Nucleus accumbens (tissue), 56 donors: Measurements from ENCODE around the gene CALML5.

Source experiments
- DNase-seq, 56 donors: peaks; one replicate each; lab custom pipeline; 2025; lab: John Stamatoyannopoulos, UW

CALML5 gene

DNA sequence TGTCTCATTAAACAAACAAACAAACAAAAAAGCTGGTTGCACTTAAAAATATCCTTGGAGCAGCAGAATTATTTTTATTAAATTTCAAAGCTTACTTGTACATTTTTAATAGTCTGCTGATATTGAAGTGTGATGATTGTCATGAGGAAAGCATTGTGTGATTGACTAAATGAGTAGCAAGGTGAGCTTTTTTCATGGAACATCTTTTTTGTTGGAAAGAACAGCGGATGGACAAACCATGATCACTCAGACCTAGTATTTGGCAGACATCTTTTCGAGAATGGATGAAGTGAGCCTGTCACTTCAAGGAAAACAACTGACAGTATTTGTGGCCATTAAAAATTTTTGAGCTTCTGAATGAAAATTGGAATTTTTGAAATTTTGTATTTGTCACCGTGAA is 19.7 kb upstream of the CALML5 start:
- no peak for DNase-seq

DNA sequence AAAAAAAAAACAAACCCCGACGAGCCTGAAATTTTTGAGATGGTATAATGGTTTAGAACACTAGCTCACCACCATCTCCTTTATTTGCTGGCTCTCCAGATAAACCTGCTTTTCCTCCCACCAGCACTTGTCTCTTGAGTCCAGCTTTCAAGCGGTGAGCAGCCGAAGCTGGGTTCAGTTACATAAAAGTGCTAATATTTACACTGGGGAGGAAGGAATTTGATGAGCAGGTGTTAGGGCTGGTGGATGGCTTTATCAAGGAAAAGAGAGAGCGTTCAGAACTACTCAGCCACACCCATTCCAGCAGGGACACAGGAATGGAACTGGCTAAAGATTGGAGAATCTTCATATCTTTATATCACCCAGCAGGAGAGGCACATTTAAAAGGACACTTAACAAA is 18.8 kb upstream of the CALML5 start:
- DNase-seq = no peak

DNA sequence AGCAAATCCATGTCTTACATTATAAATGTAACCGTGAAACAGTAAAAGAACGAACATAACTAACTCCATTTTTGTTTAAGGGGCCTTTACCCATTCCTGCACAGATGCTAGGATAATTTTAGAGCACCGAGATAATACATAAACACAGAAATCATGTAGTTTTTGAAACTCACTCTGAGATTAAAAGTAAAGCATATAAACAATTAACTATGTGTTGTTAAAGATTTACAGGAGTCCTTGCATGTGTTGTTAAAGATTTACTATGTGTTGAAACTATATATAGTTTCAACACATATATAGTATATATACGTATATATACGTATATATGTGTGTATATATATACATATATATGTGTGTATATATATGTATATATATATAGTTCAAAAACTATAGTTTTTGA is 18.2 kb upstream of the CALML5 start:
- DNase-seq = no peak

GRCh38 chr10:5515948-5516761 is 16.8 kb upstream of the CALML5 start:
- DNase-seq = no peak

DNA sequence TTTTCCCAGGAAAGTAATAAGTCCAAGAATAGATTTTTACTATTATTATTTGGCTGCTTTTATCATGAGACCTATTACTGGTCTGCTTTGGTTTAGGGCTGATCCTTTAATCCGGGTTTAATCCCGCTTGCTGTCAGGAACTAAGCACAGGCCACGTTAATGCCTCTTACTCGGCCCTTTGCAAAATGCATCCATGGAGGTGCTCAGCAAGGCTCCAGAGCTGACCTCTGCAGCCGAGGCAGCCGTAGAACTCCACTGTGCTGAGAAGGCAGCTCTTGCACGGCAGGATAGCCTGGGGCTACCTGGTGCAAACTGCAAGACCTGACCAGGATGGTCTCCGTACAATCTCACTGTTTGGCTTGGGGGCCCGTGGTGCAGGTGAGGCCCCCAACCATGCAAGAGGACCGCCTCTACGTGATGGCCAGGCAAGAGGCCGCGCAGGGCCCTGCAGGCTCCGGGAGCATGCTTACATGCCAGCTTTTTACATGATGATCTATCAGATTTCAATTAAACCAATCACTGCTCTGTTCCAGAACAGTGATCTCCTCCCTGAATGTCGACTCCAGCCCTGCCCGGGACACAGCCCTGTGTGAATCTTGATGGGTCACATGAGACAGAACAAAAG is 15.0 kb upstream of the CALML5 start:
- DNase-seq = no peak

GRCh38 chr10:5512881-5513612 is 13.7 kb upstream of the CALML5 start:
- peak in 27 of 56 donors; percentile 3 to 76 (median 27) for DNase-seq

- DNase-seq = no peak
Measured at GRCh38 chr10:5512331-5512730, 13.0 kb upstream of the CALML5 start.

DNA sequence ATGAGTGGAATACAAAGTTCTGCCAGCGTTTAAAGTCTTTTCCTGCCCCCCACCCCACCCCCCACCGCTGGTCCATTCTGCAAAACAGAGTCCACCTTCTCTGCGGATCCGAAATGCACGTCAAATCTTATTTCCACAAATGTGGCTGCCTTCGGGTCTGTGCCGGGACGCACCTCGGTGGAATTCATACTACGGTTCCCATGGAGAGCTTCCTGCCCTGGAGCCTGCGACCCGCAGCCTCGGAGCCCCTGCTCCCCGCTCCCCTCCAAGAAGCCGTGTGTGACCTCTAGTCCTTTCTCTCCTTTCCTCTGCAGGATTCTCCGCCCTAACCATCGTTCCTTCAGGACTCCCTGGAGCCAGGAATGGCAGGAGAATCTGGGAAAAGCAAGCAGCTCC is 12.5 kb upstream of the CALML5 start:
- DNase-seq = no peak

- DNase-seq = no peak
Measured at GRCh38 chr10:5511231-5511884, 12.0 kb upstream of the CALML5 start.

DNA sequence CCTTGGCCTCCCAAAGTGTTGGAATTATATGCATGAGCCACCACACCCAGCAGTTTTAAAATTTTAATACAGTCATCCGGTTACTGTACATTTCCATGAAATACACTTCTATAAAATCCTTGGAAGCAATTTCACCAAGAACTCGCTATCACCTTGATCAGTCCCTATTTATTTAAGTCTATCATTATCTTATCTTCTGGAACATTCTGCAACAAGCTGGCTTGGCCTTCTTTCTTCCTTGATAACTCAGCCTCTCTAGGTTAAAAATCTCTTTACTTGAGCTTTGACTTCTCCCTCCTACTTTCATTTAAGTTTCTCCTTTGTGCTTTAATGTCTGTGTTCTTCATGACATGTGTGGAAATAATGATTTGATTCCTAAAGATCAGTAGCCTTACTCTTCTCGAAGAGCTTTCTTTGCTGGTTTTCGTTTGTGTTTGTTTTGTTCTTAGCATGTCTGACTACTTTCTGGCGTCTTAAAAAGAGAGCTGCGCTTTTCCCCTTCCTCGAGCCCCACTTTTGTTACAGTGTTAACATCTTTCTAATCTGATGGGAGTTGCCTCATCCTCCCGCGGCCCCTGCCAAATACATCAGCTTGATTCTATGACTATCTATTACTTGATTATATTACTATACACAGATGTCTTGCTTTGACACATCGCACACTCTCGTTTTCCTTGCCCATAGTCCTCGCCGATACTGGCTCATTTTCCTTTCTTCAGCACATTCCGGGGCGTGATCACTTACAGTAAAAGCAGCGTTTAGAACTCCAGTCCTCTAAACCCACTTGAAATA is 11.1 kb upstream of the CALML5 start:
- DNase-seq = no peak

DNA sequence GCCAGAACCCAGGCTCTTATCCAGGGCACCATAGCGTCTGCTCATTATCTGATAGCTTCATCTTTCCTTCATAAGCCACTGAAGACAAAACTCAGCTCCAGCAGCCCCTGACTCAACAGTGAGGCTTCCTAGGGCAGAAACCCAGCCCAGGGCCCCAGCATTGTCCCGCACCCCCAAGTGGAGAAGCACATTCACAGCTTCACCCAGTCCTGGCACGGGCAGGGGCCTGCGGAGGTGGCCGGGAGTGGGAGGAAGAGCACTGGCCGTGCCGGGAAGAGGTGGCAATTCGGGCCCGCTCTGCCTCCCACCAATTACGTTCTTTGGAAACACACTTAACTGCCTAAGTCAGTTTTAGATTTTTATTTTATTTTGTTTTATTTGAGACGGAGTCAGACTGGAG is 10.3 kb upstream of the CALML5 start:
- DNase-seq = no peak

GRCh38 chr10:5509236-5509635 is 9.9 kb upstream of the CALML5 start:
- DNase-seq = no peak

DNA sequence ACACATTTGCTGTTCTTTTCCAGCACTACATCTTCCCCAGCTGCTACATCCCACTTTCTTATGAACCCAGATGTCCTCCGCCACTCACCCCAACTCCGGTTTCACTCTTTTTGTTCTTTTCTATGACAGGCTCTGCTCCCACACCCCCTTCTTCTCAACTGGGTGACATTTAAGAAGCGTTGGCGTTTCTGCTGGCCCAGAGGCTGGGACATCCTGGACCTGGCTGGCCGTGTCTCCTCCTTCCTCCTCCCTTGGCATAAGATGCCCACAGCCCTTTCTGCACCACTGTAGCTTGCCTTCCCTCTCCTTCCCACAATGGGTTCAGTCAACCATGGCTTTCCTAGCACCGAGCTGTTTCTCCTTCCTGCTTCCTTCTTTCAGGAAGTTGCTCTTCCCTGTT is 9.4 kb upstream of the CALML5 start:
- no peak for DNase-seq

DNA sequence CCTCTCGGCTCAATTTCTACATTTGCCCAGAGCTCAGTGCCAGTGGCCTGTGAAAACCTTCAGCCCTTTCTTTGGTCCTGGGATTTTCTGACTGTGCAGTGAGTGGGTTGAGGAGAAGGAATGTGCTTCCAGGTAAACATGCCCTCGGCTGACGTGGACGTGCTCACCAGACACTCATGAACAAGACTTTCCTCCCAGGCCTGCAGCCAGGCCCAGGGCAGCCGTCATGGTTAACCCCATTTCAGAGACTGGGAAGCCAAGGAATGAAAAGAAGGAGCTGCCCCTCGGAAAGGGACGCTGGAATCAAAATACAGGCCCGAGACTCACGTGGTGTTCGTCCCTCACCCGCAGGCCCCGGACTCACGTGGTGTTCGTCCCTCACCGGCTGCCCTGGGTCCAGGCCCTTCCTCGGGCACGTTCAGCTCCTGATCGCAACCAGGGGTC is 8.8 kb upstream of the CALML5 start:
- DNase-seq = no peak

DNA sequence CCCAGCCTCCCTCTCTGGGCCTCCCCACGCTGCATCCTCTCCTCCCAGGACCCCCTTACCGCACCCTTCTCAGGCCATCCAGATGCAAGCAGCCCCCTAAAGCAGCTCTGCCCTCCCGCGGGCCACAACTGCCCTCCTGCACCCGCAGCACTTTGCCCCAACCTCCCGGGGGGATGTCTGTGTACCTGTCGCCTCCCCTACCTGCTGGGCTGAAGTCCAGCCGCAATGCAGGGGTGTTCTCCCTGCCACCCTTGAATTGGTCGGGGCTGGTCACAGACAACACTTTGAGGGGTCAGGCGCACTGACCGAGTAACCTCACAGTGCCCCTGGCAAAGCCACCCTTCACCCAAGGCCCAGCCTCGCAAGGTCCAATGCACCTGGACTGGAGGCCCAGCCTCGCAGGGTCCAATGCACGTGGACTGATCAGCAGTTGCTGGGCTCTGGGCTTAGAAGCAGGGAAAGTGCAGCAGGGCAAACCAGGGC is 8.3 kb upstream of the CALML5 start:
- DNase-seq = no peak

DNA sequence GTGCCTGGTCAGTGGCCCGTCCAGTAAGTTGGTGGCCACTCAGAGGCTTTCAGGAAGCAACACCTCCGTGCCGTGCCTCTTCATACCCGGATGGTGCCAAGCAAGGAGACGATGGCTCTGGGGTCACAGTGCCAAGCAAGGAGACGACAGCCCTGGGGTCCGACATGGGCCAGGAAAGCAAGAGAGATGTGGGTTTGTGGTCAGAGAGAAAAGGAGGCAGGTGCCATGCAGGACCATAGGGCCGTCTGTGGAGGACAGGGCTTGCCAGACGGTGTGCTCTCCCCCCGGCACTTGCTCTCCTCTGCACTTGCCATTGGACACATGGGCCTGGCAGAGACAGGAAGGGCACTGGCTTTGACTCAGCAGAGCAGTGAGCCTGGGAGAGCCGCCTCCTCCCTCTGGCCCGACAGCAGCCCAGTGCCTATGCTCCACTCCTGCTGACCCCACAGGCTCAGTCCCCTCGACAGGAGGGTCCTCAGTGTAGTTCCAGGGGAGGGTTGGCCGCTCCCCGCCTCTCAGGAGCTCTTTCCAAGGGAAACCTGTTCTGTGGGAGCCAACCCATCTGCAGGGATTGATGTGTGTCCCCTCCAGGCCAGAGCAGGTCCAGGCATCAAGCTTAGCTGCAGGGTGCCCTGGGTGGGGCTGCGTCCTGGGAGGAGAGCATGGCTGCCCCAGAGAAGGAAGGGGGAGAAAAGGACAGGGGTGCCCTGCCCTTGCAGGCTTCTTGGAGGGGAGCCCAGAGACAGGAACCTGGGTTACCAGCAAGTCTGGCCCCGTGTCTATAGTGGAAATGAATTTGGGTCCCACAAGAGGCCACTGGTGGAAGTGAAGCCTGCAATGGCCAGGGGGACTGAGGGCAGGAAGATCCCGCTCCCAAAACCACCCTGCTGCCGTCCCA is 7.6 kb upstream of the CALML5 start:
- DNase-seq = no peak

- no peak for DNase-seq
Measured at GRCh38 chr10:5506246-5506645, 6.9 kb upstream of the CALML5 start.

DNA sequence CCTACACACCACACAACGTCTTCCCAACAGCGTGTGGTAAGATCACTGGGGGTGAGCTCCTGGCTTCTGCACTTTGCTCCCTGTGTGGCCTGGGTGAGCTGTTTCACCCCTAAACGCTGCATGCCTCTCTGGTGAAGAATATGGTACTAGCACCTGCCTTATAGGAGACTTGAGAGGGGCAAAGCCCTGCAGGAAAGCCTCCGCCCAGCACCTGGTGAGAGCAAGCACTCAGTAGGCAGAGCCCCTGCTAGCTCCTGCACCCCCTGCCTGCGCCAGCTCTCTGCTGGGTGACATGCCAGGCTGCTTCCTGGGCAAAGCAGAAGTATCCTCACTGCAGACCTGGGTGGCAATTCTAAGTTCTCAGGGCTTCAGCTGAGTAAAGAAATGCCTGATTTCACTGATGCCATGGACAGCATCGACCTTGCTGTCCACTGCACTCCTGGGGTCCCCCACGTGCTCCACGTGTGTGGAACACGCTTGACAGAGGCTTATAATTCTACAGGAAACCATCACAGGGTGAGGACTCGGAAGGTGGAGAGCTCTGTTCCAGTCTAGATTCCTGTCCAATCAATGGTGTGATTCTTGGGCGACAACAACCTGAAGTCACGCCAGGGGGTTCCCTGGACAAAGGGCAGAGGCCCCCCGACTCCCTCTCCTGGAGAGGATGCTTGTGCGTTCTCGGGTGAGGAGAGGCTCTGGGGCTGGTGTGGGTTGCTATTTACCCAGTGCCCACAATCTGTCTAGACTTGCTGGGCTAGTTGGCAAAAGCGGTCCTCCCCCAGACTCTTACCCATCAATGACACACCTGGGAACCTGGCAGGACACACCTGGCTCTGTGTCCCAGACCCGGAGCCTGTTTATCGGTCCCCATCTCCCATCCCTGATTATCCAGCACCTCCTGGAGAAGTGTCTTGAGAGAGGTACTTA is 5.0 kb upstream of the CALML5 start:
- DNase-seq = no peak
